ENCODE data around the gene ZNF615.
"Not testable (repeated sequence)": the region's sequence is repeated elsewhere in the genome, so short reads cannot be mapped to it uniquely, and the experiment has no call there.

The ZNF615 gene

GRCh38 chr19:52007806-52008557 lies at the start of gene ZNF615:
Gene ZNF615, minus strand, starts transcription at chr19:52008211. Its CDS starts 4,500 bp downstream, at chr19:52003711.
- H3K27me3 ChIP-seq (ENCODE audit: low read length): no peaks in the 10 kb centered on the region
- no peaks in the 10 kb centered on the region for H4K20me1 ChIP-seq (ENCODE audit: low read depth, low read length)
- H3K4me2 ChIP-seq (ENCODE audit: low read depth, low read length, poor library complexity, severe bottlenecking): no peak within 1 kb of the TSS
- no peak within 1 kb of the TSS for H3K27ac ChIP-seq (ENCODE audit: low read depth, low read length)
- H3K4me3 ChIP-seq (ENCODE audit: insufficient read depth, low read length, poor library complexity, severe bottlenecking): no peak within 1 kb of the TSS
- no peaks in the 10 kb centered on the region for H3K36me3 ChIP-seq (ENCODE audit: low read length)
- H2AFZ ChIP-seq (ENCODE audit: low read depth, low read length, severe bottlenecking): no peak within 1 kb of the TSS
- H3F3A ChIP-seq (ENCODE audit: insufficient read depth): no peaks in the 10 kb centered on the region
- H3K9ac ChIP-seq (ENCODE audit: low read length): no peak within 1 kb of the TSS
- no peaks in the 10 kb centered on the region for H3K79me2 ChIP-seq (ENCODE audit: insufficient read depth, low read length)
- TF ChIP-seq EZH2phosphoT487 (conservative IDR thresholded peaks at IDR 0.05; ENCODE audit: low read length) (no peak), CTCF (IDR thresholded peaks at IDR 0.05; ENCODE audit: insufficient read depth, low read length, poor library complexity, severe bottlenecking) (no peak)
- no peaks in the 10 kb centered on the region for H3K9me2 ChIP-seq (replicated peaks; ENCODE audit: insufficient read depth, low read length)
- H3K9me3 ChIP-seq (ENCODE audit: insufficient read depth, low read length): 0 out of 2 replicates have a peak, but pooled peaks cover 4% of the 10 kb centered on the region

- H3K4me2 ChIP-seq (ENCODE audit: low read depth, low read length, poor library complexity, severe bottlenecking): not testable (repeated sequence)
These were observed 48.5 kb upstream of the ZNF615 start for GRCh38 chr19:52056480-52056879.

GRCh38 chr19:52051736-52052135 lies 43.7 kb upstream of the ZNF615 start:
- not testable (repeated sequence) for H3K79me2 ChIP-seq (ENCODE audit: insufficient read depth, low read length); H2AFZ ChIP-seq (ENCODE audit: low read depth, low read length, severe bottlenecking); H3K9ac ChIP-seq (ENCODE audit: low read length); H3K4me2 ChIP-seq (ENCODE audit: low read depth, low read length, poor library complexity, severe bottlenecking); H3F3A ChIP-seq (ENCODE audit: insufficient read depth); H3K4me3 ChIP-seq (ENCODE audit: insufficient read depth, low read length, poor library complexity, severe bottlenecking); H3K9me3 ChIP-seq (ENCODE audit: insufficient read depth, low read length); H3K36me3 ChIP-seq (ENCODE audit: low read length); H3K27me3 ChIP-seq (ENCODE audit: low read length); H3K27ac ChIP-seq (ENCODE audit: low read depth, low read length); H4K20me1 ChIP-seq (ENCODE audit: low read depth, low read length); H3K9me2 ChIP-seq (replicated peaks; ENCODE audit: insufficient read depth, low read length)

More at GRCh38 chr19:52056480-52056879, 48.5 kb upstream of the ZNF615 start:
- H3F3A ChIP-seq (ENCODE audit: insufficient read depth); H3K9me2 ChIP-seq (replicated peaks; ENCODE audit: insufficient read depth, low read length); H3K79me2 ChIP-seq (ENCODE audit: insufficient read depth, low read length); H3K27me3 ChIP-seq (ENCODE audit: low read length); H2AFZ ChIP-seq (ENCODE audit: low read depth, low read length, severe bottlenecking); H3K9me3 ChIP-seq (ENCODE audit: insufficient read depth, low read length); H4K20me1 ChIP-seq (ENCODE audit: low read depth, low read length); H3K27ac ChIP-seq (ENCODE audit: low read depth, low read length); H3K9ac ChIP-seq (ENCODE audit: low read length); H3K4me3 ChIP-seq (ENCODE audit: insufficient read depth, low read length, poor library complexity, severe bottlenecking); H3K36me3 ChIP-seq (ENCODE audit: low read length): not testable (repeated sequence)

GRCh38 chr19:52048555-52049501 lies 40.8 kb upstream of the ZNF615 start, which contains the start of gene ZNF432:
Gene ZNF432, minus strand, starts transcription at chr19:52048838. Its CDS starts 1,970 bp downstream, at chr19:52046868.
- Histone ChIP-seq H3F3A (ENCODE audit: insufficient read depth) (no peaks in the 10 kb centered on the region), H3K27ac (ENCODE audit: low read depth, low read length) (no peak within 1 kb of the TSS), H3K4me3 (ENCODE audit: insufficient read depth, low read length, poor library complexity, severe bottlenecking) (no peak within 1 kb of the TSS), H3K4me2 (ENCODE audit: low read depth, low read length, poor library complexity, severe bottlenecking) (peak within 1 kb of the TSS; percentile 20), H3K36me3 (ENCODE audit: low read length) (no peaks in the 10 kb centered on the region), H3K9ac (ENCODE audit: low read length) (no peak within 1 kb of the TSS), H2AFZ (ENCODE audit: low read depth, low read length, severe bottlenecking) (no peak within 1 kb of the TSS), H4K20me1 (ENCODE audit: low read depth, low read length) (no peaks in the 10 kb centered on the region), H3K9me3 (ENCODE audit: insufficient read depth, low read length) (no peaks in the 10 kb centered on the region; the same call in 1 of the 2 replicates), H3K27me3 (ENCODE audit: low read length) (no peaks in the 10 kb centered on the region), H3K9me2 (replicated peaks; ENCODE audit: insufficient read depth, low read length) (no peaks in the 10 kb centered on the region), H3K79me2 (ENCODE audit: insufficient read depth, low read length) (no peaks in the 10 kb centered on the region)
- TF ChIP-seq CTCF (IDR thresholded peaks at IDR 0.05; ENCODE audit: insufficient read depth, low read length, poor library complexity, severe bottlenecking) (no peak), EZH2phosphoT487 (conservative IDR thresholded peaks at IDR 0.05; ENCODE audit: low read length) (no peak)
